ENCODE results near the gene CAMK2A.

DNA sequence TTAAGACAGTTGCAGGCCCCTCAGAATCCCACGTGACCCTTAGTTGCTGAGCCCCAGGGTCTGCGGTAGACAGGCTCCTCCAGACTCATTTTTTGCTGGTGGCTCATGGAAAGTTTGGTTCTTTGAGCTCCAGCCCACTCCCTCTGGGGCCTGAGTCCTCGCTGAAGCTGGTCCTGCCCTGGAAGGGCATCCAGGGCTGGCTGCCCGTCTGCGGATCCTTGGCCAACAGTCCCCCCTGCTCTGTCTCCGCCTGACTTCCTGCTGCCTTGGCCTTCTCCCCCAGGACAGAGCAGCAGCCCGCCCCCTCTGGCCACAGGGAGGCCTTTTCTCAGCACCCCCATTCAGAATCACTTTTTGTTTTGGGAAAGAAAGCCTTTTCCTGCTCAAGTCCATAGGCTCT is 75.3 kb downstream of the CAMK2A start:
- TF ChIP-seq, protein P1, sequence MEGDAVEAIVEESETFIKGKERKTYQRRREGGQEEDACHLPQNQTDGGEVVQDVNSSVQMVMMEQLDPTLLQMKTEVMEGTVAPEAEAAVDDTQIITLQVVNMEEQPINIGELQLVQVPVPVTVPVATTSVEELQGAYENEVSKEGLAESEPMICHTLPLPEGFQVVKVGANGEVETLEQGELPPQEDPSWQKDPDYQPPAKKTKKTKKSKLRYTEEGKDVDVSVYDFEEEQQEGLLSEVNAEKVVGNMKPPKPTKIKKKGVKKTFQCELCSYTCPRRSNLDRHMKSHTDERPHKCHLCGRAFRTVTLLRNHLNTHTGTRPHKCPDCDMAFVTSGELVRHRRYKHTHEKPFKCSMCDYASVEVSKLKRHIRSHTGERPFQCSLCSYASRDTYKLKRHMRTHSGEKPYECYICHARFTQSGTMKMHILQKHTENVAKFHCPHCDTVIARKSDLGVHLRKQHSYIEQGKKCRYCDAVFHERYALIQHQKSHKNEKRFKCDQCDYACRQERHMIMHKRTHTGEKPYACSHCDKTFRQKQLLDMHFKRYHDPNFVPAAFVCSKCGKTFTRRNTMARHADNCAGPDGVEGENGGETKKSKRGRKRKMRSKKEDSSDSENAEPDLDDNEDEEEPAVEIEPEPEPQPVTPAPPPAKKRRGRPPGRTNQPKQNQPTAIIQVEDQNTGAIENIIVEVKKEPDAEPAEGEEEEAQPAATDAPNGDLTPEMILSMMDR (IDR thresholded peaks at IDR 0.05 in 4 of 5, conservative IDR thresholded peaks at IDR 0.05 in 1 of 5), result peak in 1 of 5 experiments; percentile 19
- TF ChIP-seq POLR2A (IDR thresholded peaks at IDR 0.05), result no peak

Data from gastrocnemius medialis (tissue), 4 donors.